Omental fat pad (tissue), 4 donors: Measurements from ENCODE around the gene PNKD. TPM values are rescaled to one million over a fixed set of nuclear protein-coding genes. Genes with fewer than 3 reads are reported as not detected.

ENCODE experiments used
- ATAC-seq: fragments of 150-250 bp; one replicate; pipeline ENCODE4 v1.9.1; 2016; ENCODE audit warnings: mild to moderate bottlenecking, moderate library complexity; ENCODE audit not compliant: low FRiP score
- DNase-seq: peaks from one replicate; pipeline ENCODE4 v3.0.0-alpha.2; 2019; ENCODE audit warnings: low spot score
- total RNA-seq, 4 donors: library from RNA; depleted of rRNA; stranded (reverse); fragments of >200 nt; gene quantifications; one replicate each; pipeline ENCODE4 v1.1.0, GENCODE V29; 2016
- TF ChIP-seq, protein P1 (sequence below), 3 donors: fragments of 450-650 bp; IDR thresholded peaks; one replicate each; pipeline ENCODE4 v1.5.1; 2016 to 2017; ENCODE audit warnings: antibody characterized with exemption in 3 of 3, mild to moderate bottlenecking in 3 of 3, moderate library complexity in 2 of 3

The PNKD gene
- total RNA-seq, 4 donors from 2014 or later: 25.5 to 38.0 (median 31.3) TPM

DNA sequence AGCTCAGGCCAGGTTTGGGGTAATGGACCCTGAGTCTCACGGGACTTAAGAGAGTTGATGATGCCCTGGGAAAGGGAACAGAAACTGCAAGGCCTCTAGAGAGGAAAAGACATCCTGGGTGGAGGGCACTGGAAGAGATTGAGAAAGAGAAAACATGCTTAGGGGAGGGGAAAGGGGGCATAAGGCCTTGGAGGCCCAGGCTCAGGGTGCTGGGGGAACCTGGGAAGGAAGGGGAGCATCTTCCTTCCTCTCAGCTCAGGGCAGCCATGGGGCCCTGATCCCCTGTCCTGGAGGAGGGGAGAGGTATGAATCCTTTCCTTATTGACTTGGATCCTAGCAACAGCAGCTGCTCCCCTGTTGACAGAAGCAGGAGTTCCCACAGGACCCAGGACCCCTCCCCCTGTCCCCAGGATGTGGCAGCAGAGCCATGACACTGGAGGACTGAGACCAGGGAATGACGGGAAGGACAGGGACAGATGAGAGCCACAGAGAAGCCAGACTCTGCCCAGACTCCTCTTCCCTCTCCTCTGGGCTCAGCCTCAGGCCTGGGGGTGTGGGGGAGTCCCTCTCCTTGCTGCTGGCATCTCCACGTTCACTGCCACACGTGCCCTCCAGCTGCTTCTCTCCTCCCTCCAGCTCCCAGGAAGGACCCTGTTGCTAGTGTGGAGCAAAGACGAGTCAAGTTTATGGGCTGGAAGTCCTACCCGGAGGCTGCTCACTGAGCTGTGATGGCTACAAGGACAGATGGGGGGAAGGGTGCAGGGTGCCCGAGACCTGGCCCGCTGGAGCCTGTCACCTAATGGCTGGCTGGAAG, 8.7 kb upstream of the PNKD start:
- DNase-seq (no peak), ATAC-seq (no peak)
- TF ChIP-seq, protein P1, sequence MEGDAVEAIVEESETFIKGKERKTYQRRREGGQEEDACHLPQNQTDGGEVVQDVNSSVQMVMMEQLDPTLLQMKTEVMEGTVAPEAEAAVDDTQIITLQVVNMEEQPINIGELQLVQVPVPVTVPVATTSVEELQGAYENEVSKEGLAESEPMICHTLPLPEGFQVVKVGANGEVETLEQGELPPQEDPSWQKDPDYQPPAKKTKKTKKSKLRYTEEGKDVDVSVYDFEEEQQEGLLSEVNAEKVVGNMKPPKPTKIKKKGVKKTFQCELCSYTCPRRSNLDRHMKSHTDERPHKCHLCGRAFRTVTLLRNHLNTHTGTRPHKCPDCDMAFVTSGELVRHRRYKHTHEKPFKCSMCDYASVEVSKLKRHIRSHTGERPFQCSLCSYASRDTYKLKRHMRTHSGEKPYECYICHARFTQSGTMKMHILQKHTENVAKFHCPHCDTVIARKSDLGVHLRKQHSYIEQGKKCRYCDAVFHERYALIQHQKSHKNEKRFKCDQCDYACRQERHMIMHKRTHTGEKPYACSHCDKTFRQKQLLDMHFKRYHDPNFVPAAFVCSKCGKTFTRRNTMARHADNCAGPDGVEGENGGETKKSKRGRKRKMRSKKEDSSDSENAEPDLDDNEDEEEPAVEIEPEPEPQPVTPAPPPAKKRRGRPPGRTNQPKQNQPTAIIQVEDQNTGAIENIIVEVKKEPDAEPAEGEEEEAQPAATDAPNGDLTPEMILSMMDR (IDR thresholded peaks at IDR 0.05): no peak

DNA sequence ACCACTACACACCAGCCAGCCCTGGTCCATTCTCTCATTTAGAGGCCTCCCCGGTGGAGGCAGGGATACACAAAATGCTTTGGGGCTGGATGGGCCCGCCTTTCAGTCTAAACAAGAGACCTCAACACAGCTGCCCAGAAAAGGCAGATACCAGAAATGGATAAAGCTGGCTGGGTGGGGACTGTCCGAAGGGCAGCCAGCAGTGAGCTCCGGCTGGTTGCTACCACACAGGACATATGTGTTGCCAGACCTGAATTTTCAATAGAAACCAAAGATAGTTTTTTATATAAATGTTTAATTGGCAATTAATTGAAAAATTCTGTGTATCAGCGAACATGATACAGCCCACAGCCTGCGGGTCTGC, 8.1 kb upstream of the PNKD start:
- DNase-seq: no peak
- TF ChIP-seq, protein P1 (IDR thresholded peaks at IDR 0.05): no peak
- ATAC-seq: no peak

DNA sequence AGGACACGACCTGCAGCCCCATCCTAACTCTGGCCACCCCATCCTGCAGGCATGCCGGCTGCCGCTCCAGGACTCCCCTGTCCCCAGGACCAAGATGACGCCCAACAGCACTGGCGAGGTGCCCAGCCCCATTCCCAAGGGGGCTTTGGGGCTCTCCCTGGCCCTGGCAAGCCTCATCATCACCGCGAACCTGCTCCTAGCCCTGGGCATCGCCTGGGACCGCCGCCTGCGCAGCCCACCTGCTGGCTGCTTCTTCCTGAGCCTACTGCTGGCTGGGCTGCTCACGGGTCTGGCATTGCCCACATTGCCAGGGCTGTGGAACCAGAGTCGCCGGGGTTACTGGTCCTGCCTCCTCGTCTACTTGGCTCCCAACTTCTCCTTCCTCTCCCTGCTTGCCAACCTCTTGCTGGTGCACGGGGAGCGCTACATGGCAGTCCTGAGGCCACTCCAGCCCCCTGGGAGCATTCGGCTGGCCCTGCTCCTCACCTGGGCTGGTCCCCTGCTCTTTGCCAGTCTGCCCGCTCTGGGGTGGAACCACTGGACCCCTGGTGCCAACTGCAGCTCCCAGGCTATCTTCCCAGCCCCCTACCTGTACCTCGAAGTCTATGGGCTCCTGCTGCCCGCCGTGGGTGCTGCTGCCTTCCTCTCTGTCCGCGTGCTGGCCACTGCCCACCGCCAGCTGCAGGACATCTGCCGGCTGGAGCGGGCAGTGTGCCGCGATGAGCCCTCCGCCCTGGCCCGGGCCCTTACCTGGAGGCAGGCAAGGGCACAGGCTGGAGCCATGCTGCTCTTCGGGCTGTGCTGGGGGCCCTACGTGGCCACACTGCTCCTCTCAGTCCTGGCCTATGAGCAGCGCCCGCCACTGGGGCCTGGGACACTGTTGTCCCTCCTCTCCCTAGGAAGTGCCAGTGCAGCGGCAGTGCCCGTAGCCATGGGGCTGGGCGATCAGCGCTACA, 7.4 kb upstream of the PNKD start:
- DNase-seq: no peak
- TF ChIP-seq, protein P1 (IDR thresholded peaks at IDR 0.05): no peak
- no peak for ATAC-seq

DNA sequence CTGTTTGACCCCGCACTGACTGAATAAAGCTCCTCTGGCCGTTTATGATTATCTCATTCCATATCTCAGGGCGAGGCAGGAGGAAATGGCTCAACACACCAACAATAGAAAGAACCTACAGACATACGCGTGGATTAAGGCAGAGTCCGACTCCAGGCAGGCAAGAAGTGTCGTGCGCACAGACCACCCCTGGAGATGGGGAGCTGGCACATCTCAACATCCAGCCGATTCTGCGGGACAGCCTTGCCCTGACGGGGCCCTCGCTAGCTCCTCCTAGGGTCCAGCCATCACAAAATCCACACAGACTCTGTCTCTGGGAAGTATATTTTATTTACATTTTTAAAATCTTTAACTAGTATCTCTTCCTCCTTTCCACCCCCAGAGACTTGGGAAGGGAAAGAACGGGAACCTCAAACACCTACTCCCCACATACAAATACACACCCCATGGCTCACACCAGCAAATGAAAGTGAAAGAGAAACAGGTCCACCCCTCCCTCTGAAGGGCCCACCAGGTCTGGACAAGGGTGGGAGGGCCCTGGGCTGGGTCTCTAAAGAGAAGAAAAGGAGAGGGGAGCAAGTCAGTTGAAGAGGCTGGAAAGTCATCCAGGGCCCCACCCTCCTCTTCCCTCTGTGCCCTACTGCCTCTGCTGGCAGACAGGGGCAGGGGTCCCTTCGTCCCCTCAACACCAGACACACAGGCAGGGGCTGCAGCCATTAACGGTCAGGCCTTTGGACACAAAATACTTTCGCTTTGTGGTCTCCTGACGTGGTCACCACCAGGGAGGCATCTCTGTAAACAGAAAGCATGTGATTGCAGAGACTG, 6.3 kb upstream of the PNKD start:
- DNase-seq (no peak), ATAC-seq (no peak)
- TF ChIP-seq, protein P1 (IDR thresholded peaks at IDR 0.05): no peak

DNA sequence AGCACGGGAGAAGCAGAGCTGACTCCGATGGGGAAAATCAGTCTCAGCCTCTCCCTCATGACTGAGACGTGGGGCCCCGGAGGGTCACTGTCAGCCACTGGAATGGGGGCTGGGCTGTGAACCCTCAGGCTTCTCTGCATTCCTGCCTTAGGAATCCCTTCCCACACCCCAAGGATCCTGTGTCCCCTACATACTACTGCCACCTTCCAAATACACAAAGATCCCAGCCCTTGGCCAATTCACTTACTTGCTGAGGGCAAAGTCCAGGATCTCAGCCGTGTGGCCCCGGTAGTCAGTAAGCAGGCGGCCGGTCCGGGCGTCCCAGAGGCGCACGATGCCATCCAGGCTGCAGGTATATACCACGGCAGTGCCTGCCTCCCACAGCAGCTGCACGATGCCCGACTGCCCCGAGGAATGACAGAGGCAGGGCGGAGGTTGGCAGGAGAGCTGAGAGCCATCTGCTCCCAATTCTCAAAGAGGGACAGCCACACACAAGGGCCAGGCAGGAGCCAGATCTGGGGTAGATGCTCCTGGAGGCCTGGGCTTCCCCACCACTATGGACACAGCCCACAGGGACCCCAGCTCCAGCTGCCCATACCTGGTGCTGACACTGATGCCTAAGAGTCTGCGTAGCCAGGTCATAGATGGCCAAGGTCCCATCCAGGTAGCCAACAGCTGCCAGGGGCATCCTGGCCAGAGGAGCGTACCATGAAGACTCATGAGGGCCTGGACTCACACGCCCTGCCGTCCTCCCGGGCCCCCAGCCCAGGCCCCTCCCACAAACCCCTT, 5.4 kb upstream of the PNKD start:
- ATAC-seq (no peak), DNase-seq (no peak)
- TF ChIP-seq, protein P1 (IDR thresholded peaks at IDR 0.05): no peak

DNA sequence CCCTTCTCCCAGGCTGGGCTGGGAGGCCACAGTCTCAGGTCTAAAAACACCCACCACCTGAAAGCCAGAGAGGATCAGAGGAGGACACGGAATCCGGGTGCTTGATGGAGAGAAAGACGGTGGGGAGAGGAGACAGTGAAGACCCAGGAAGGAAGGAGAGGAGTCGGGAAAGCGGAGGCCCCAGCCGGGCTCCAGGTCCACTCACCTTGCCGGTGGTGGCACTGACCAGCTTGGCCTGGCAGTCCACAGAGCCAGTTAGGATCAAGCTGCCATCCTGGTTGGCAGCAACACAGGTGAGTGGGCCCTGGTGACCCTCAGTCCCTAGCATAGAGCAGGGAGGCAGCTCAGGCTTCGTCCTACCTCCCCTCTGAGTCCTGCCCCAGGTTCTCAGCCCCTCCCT, 4.7 kb upstream of the PNKD start:
- TF ChIP-seq, protein P1 (IDR thresholded peaks at IDR 0.05): no peak
- DNase-seq (no peak), ATAC-seq (no peak)
